ENCODE measurements around the gene SAPCD2. TPM values are rescaled to one million over a fixed set of nuclear protein-coding genes. Genes with fewer than 3 reads are reported as not detected.

Gene SAPCD2
- total and polyA plus RNA-seq, 2 experiments from 2014 or later, result 13.4 to 60.3 TPM

DNA sequence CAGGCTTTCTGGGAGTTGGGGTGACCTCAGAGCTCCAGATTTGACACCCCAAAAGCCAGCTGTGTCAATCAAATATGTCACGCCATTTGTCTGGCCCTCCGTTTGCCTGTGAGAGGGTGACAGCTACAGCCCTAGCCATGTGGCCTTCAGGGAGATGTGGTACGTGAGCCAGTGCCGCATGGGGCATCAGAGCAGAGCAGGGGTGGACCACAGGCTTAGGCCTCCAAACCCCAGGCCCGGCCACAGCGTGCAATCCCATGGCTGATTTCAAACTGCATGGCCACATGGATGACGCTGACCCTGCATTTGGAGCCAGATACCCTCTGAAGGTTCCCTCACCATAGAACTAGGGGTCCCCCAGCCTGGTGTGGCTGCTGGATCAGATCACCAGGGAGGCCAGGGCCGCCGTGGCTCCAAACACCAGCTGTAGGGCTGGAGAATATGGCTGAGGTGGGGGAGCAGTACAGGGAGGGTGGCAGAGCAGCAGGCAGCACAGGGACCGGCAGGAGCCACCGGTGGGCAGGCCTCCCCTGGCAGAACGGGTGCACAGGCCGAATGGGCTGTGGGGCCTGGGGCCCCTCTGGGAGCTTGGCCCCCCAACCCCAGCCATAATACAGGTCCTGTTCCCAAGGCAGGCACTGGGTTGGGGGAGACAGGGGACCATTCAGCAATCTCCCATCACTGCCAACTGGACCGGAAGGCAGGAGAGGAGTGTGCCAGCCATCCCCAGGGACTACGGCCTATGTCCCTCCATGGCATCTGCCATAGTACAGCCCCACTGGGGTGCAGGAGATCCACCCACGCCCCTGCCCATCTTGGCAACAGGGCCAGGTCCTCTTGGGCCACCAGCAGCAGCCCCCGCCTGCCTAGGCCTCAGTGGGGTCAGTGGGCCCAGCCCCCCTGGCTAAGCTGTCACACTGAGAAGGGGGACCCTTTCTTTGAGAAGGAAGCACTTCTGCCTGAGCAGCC lies 1.5 kb downstream of the SAPCD2 start:
- ATAC-seq (no peak), DNase-seq (ENCODE audit: low spot score) (no peak)
- H3K27ac ChIP-seq (ENCODE audit: low read depth), result no peak overlapping the region
- no peaks in the 10 kb centered on the region; the same call in 1 of the 2 replicates for H3K36me3 ChIP-seq (ENCODE audit: insufficient read depth)
- H3K4me2 ChIP-seq, result peak overlapping the region; percentile 85
- no peak overlapping the region for H2AFZ ChIP-seq
- peaks cover 19% of the 10 kb centered on the region for H3K4me1 Mint-ChIP-seq
- peaks cover 18% of the 10 kb centered on the region; the same call in 1 of the 2 replicates for H3K4me1 ChIP-seq (ENCODE audit: insufficient read depth)
- TF ChIP-seq STAT1 (IDR thresholded peaks at IDR 0.05; ENCODE audit: unreplicated experiment) (no peak), JUNB (IDR thresholded peaks at IDR 0.05; ENCODE audit: unreplicated experiment) (no peak), ZNF331 (CRISPR knock-in tag; IDR thresholded peaks at IDR 0.05; ENCODE audit: low read depth) (no peak), CREB1 (CRISPR knock-in tag; IDR thresholded peaks at IDR 0.05; ENCODE audit: low read depth) (no peak), POLR2AphosphoS5 (IDR thresholded peaks at IDR 0.05; ENCODE audit: low read depth) (no peak), ZNF114 (CRISPR knock-in tag; IDR thresholded peaks at IDR 0.05) (no peak), EZH2phosphoT487 (IDR thresholded peaks at IDR 0.05; ENCODE audit: unreplicated experiment) (no peak), EZH2 (IDR thresholded peaks at IDR 0.05; ENCODE audit: low read depth, unreplicated experiment) (no peak), NANOG (IDR thresholded peaks at IDR 0.05; ENCODE audit: borderline replicate concordance) (no peak)
- TF ChIP-seq, protein P1, sequence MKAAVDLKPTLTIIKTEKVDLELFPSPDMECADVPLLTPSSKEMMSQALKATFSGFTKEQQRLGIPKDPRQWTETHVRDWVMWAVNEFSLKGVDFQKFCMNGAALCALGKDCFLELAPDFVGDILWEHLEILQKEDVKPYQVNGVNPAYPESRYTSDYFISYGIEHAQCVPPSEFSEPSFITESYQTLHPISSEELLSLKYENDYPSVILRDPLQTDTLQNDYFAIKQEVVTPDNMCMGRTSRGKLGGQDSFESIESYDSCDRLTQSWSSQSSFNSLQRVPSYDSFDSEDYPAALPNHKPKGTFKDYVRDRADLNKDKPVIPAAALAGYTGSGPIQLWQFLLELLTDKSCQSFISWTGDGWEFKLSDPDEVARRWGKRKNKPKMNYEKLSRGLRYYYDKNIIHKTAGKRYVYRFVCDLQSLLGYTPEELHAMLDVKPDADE (IDR thresholded peaks at IDR 0.05), result no peak
- TF ChIP-seq, protein P2, sequence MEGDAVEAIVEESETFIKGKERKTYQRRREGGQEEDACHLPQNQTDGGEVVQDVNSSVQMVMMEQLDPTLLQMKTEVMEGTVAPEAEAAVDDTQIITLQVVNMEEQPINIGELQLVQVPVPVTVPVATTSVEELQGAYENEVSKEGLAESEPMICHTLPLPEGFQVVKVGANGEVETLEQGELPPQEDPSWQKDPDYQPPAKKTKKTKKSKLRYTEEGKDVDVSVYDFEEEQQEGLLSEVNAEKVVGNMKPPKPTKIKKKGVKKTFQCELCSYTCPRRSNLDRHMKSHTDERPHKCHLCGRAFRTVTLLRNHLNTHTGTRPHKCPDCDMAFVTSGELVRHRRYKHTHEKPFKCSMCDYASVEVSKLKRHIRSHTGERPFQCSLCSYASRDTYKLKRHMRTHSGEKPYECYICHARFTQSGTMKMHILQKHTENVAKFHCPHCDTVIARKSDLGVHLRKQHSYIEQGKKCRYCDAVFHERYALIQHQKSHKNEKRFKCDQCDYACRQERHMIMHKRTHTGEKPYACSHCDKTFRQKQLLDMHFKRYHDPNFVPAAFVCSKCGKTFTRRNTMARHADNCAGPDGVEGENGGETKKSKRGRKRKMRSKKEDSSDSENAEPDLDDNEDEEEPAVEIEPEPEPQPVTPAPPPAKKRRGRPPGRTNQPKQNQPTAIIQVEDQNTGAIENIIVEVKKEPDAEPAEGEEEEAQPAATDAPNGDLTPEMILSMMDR (conservative IDR thresholded peaks at IDR 0.05; ENCODE audit: low read depth in 2 of 2), result no peak
- TF ChIP-seq, protein P3, sequence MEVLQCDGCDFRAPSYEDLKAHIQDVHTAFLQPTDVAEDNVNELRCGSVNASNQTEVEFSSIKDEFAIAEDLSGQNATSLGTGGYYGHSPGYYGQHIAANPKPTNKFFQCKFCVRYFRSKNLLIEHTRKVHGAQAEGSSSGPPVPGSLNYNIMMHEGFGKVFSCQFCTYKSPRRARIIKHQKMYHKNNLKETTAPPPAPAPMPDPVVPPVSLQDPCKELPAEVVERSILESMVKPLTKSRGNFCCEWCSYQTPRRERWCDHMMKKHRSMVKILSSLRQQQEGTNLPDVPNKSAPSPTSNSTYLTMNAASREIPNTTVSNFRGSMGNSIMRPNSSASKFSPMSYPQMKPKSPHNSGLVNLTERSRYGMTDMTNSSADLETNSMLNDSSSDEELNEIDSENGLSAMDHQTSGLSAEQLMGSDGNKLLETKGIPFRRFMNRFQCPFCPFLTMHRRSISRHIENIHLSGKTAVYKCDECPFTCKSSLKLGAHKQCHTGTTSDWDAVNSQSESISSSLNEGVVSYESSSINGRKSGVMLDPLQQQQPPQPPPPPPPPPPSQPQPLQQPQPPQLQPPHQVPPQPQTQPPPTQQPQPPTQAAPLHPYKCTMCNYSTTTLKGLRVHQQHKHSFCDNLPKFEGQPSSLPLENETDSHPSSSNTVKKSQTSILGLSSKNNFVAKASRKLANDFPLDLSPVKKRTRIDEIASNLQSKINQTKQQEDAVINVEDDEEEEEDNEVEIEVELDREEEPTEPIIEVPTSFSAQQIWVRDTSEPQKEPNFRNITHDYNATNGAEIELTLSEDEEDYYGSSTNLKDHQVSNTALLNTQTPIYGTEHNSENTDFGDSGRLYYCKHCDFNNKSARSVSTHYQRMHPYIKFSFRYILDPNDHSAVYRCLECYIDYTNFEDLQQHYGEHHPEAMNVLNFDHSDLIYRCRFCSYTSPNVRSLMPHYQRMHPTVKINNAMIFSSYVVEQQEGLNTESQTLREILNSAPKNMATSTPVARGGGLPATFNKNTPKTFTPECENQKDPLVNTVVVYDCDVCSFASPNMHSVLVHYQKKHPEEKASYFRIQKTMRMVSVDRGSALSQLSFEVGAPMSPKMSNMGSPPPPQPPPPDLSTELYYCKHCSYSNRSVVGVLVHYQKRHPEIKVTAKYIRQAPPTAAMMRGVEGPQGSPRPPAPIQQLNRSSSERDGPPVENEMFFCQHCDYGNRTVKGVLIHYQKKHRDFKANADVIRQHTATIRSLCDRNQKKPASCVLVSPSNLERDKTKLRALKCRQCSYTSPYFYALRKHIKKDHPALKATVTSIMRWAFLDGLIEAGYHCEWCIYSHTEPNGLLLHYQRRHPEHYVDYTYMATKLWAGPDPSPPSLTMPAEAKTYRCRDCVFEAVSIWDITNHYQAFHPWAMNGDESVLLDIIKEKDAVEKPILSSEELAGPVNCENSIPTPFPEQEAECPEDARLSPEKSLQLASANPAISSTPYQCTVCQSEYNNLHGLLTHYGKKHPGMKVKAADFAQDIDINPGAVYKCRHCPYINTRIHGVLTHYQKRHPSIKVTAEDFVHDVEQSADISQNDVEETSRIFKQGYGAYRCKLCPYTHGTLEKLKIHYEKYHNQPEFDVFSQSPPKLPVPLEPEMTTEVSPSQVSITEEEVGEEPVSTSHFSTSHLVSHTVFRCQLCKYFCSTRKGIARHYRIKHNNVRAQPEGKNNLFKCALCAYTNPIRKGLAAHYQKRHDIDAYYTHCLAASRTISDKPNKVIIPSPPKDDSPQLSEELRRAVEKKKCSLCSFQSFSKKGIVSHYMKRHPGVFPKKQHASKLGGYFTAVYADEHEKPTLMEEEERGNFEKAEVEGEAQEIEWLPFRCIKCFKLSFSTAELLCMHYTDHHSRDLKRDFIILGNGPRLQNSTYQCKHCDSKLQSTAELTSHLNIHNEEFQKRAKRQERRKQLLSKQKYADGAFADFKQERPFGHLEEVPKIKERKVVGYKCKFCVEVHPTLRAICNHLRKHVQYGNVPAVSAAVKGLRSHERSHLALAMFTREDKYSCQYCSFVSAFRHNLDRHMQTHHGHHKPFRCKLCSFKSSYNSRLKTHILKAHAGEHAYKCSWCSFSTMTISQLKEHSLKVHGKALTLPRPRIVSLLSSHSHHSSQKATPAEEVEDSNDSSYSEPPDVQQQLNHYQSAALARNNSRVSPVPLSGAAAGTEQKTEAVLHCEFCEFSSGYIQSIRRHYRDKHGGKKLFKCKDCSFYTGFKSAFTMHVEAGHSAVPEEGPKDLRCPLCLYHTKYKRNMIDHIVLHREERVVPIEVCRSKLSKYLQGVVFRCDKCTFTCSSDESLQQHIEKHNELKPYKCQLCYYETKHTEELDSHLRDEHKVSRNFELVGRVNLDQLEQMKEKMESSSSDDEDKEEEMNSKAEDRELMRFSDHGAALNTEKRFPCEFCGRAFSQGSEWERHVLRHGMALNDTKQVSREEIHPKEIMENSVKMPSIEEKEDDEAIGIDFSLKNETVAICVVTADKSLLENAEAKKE (CRISPR knock-in tag; IDR thresholded peaks at IDR 0.05), result no peak
- TF ChIP-seq, protein P4, sequence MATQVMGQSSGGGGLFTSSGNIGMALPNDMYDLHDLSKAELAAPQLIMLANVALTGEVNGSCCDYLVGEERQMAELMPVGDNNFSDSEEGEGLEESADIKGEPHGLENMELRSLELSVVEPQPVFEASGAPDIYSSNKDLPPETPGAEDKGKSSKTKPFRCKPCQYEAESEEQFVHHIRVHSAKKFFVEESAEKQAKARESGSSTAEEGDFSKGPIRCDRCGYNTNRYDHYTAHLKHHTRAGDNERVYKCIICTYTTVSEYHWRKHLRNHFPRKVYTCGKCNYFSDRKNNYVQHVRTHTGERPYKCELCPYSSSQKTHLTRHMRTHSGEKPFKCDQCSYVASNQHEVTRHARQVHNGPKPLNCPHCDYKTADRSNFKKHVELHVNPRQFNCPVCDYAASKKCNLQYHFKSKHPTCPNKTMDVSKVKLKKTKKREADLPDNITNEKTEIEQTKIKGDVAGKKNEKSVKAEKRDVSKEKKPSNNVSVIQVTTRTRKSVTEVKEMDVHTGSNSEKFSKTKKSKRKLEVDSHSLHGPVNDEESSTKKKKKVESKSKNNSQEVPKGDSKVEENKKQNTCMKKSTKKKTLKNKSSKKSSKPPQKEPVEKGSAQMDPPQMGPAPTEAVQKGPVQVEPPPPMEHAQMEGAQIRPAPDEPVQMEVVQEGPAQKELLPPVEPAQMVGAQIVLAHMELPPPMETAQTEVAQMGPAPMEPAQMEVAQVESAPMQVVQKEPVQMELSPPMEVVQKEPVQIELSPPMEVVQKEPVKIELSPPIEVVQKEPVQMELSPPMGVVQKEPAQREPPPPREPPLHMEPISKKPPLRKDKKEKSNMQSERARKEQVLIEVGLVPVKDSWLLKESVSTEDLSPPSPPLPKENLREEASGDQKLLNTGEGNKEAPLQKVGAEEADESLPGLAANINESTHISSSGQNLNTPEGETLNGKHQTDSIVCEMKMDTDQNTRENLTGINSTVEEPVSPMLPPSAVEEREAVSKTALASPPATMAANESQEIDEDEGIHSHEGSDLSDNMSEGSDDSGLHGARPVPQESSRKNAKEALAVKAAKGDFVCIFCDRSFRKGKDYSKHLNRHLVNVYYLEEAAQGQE (IDR thresholded peaks at IDR 0.05; ENCODE audit: unreplicated experiment), result no peak
- no peak overlapping the region for H3K27ac Mint-ChIP-seq
- H3K79me2 ChIP-seq (replicated peaks; ENCODE audit: insufficient read depth), result peaks cover 10% of the 10 kb centered on the region; the same call in 1 of the 2 replicates
- no peaks in the 10 kb centered on the region; the same call in 1 of the 3 replicates for H3K36me3 Mint-ChIP-seq (ENCODE audit: low read depth)
- H3K9me3 Mint-ChIP-seq, result no peaks in the 10 kb centered on the region; the same call in 2 of the 3 replicates
- H3K9me2 ChIP-seq (ENCODE audit: insufficient read depth), result no peaks in the 10 kb centered on the region
- H3K4me3 ChIP-seq, result peak overlapping the region; percentile 71
- peaks cover 11% of the 10 kb centered on the region; the same call in 1 of the 2 replicates for H4K20me1 ChIP-seq (replicated peaks; ENCODE audit: insufficient read depth)
- peak overlapping the region; percentile 66 for H3K4me3 Mint-ChIP-seq
- H3K27me3 Mint-ChIP-seq (ENCODE audit: insufficient read depth, low read depth, poor library complexity), result peaks cover 10% of the 10 kb centered on the region
- H3F3A ChIP-seq (replicated peaks; ENCODE audit: low read depth), result peaks cover 15% of the 10 kb centered on the region; the same call in 1 of the 2 replicates
- 0 out of 2 replicates have a peak, but pooled peaks cover 8% of the 10 kb centered on the region for H3K27me3 ChIP-seq (ENCODE audit: insufficient read depth)
